Measurements from ENCODE around the gene MYO19.

GRCh38 chr17:36540696-36541095 lies 6.0 kb upstream of the MYO19 start:
- TF ChIP-seq, protein P1, sequence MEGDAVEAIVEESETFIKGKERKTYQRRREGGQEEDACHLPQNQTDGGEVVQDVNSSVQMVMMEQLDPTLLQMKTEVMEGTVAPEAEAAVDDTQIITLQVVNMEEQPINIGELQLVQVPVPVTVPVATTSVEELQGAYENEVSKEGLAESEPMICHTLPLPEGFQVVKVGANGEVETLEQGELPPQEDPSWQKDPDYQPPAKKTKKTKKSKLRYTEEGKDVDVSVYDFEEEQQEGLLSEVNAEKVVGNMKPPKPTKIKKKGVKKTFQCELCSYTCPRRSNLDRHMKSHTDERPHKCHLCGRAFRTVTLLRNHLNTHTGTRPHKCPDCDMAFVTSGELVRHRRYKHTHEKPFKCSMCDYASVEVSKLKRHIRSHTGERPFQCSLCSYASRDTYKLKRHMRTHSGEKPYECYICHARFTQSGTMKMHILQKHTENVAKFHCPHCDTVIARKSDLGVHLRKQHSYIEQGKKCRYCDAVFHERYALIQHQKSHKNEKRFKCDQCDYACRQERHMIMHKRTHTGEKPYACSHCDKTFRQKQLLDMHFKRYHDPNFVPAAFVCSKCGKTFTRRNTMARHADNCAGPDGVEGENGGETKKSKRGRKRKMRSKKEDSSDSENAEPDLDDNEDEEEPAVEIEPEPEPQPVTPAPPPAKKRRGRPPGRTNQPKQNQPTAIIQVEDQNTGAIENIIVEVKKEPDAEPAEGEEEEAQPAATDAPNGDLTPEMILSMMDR (IDR thresholded peaks at IDR 0.05), result no peak
- TF ChIP-seq EZH2 (IDR thresholded peaks at IDR 0.05), result no peak
